Brain microvascular endothelial cell (primary cell): ENCODE measurements around the gene DET1.

Experiments
- DNase-seq: peaks from one replicate; pipeline ENCODE4 v3.0.0-alpha.2; 2020
- H3K27ac ChIP-seq: fragments of 250-450 bp; sonication (Bioruptor Pico); 2 replicates; pipeline ENCODE4 v1.5.1; 2020; ENCODE audit warnings: mild to moderate bottlenecking, moderate library complexity
- H3K27me3 ChIP-seq: fragments of 250-450 bp; sonication (Bioruptor Pico); replicated peaks from 2 replicates; pipeline ENCODE4 v1.5.1; 2020; ENCODE audit warnings: mild to moderate bottlenecking
- H3K36me3 ChIP-seq: fragments of 250-450 bp; sonication (Bioruptor Pico); replicated peaks from 2 replicates; pipeline ENCODE4 v1.5.1; 2020; ENCODE audit warnings: mild to moderate bottlenecking
- H3K4me3 ChIP-seq: 2 replicates; pipeline ENCODE4 v1.5.1; 2011; ENCODE audit warnings: low read depth, mild to moderate bottlenecking, control low read depth, low read length, moderate library complexity
- in situ Hi-C: cut with HindIII; loops from 2 replicates; pipeline ENCODE4 v1.10.0; 2017; ENCODE audit warnings: low sequenced_read_pairs, low pct_ligation_motif_present
- TF ChIP-seq, protein P1 (sequence below): IDR thresholded peaks from 2 replicates; pipeline ENCODE4 v1.5.1; 2011; ENCODE audit warnings: low read depth, mild to moderate bottlenecking, moderate library complexity, low read length, control low read depth, inconsistent platforms; ENCODE audit errors: missing control alignments

The DET1 gene

DNA sequence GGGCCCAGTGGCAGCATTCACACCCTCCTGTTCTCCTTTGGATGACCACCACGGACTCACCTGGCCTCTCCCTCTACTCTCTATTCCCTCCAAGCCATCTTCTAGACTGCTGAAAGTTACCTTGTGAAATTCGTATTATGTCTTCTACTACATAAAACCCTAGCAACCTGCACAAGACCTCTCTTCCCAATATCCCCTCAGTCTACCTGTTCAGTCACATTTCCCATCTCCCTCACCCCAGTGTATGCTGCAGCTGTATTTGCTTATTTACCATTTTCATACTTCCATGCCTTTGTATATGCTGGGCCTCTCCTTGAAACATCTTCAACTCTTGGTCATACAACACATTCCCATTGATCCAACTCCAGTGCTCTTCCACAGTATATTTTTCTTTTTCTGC is 35.3 kb downstream of the DET1 start:
- Histone ChIP-seq H3K27me3 (no peaks in the 10 kb centered on the region), H3K4me3 (no peak overlapping the region), H3K36me3 (no peaks in the 10 kb centered on the region), H3K27ac (no peak overlapping the region)
- DNase-seq = no peak
- TF ChIP-seq, protein P1, sequence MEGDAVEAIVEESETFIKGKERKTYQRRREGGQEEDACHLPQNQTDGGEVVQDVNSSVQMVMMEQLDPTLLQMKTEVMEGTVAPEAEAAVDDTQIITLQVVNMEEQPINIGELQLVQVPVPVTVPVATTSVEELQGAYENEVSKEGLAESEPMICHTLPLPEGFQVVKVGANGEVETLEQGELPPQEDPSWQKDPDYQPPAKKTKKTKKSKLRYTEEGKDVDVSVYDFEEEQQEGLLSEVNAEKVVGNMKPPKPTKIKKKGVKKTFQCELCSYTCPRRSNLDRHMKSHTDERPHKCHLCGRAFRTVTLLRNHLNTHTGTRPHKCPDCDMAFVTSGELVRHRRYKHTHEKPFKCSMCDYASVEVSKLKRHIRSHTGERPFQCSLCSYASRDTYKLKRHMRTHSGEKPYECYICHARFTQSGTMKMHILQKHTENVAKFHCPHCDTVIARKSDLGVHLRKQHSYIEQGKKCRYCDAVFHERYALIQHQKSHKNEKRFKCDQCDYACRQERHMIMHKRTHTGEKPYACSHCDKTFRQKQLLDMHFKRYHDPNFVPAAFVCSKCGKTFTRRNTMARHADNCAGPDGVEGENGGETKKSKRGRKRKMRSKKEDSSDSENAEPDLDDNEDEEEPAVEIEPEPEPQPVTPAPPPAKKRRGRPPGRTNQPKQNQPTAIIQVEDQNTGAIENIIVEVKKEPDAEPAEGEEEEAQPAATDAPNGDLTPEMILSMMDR = no peak
- in situ Hi-C loops = no loop called here

DNA sequence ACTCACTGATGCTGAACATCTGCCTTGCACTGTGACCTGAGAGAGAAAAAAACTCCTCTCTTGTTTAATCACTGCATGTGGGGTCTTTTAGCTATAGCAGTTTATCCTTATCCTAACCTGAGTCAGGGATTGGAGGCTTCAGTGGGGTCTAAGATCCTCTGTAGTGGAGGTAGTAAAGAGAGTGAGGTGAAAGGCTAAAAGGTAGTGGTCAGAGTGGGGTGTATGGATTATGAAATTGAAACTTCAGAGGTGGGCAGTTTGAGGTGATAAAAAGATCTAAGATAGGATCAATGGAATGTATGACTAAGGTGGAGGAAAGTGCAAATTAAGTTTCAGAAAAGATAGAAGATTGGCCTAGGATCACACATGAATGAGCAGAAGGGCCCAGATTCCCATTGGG is 36.5 kb downstream of the DET1 start:
- TF ChIP-seq, protein P1 = no peak
- DNase-seq = no peak
- in situ Hi-C loops = no loop called here
- Histone ChIP-seq H3K27ac (no peak overlapping the region), H3K27me3 (no peaks in the 10 kb centered on the region), H3K4me3 (no peak overlapping the region), H3K36me3 (no peaks in the 10 kb centered on the region)

DNA sequence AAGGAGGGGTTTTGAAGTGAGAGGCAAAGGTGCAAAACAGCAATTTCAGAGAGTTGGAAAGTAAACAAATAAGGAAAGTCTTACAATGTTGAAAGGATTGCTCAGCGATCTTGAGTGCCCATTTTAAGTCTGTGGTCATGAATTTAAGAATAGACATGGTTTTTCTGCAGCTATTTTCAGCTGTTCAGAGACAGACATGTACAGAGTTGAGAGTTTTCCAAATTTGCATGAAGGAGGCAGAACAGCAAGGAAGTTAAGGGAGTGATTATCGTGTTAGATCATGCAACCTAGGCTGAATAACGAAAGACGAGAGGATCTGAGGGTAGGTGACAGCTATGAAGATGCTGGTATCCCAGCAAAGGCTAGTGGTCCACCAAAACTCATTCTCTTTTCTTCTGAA is 37.2 kb downstream of the DET1 start:
- no peak for DNase-seq
- TF ChIP-seq, protein P1 = no peak
- Histone ChIP-seq H3K27ac (no peak overlapping the region), H3K36me3 (no peaks in the 10 kb centered on the region), H3K27me3 (no peaks in the 10 kb centered on the region), H3K4me3 (no peak overlapping the region)
- in situ Hi-C loops = no loop called here

DNA sequence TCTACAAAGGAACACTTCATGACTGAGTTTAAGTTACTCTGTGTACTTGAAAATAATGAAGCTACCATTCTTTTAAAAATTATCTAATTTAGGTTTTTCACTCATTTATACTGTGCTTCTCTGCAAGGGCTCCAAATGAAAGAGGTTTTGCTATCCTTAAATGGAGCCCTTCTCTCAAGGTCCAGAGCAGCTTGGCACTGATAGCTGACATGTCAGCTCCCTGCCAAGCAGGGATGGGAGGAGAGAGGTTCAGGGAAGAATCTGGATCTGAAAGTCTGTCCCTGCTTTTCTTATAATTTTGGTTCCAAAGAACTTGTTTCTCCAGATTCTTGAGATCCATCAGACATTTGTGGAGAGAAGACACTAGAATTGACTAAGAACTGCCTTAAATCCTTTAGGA is 39.9 kb downstream of the DET1 start:
- no peak for DNase-seq
- TF ChIP-seq, protein P1 = no peak
- H3K36me3 ChIP-seq = no peaks in the 10 kb centered on the region
- in situ Hi-C loops = no loop called here
- H3K4me3 ChIP-seq = no peak overlapping the region
- no peak overlapping the region for H3K27ac ChIP-seq
- H3K27me3 ChIP-seq = no peaks in the 10 kb centered on the region

DNA sequence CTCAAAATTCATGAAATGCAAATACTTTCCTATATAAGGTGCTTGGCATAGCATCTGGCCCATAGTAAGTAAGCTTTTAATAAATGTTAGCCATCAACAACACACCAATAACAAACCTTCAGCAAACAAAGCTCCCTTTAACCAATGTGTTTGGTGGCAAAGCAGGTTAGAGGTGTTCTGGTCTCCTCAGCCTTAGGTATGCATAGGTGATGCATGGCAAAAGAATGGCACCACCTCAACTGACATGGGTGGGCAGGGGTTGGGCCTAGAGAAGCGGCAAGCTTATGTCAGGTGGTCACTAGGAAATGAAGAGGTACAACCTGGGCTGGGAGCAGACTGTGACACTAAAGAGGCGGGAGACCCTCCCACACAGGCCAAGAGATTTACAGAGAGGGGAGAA is 40.8 kb downstream of the DET1 start:
- H3K27ac ChIP-seq = no peak overlapping the region
- H3K4me3 ChIP-seq = no peak overlapping the region
- no peaks in the 10 kb centered on the region for H3K27me3 ChIP-seq
- no peak for DNase-seq
- in situ Hi-C loops = no loop called here
- H3K36me3 ChIP-seq = no peaks in the 10 kb centered on the region
- TF ChIP-seq, protein P1 = no peak

DNA sequence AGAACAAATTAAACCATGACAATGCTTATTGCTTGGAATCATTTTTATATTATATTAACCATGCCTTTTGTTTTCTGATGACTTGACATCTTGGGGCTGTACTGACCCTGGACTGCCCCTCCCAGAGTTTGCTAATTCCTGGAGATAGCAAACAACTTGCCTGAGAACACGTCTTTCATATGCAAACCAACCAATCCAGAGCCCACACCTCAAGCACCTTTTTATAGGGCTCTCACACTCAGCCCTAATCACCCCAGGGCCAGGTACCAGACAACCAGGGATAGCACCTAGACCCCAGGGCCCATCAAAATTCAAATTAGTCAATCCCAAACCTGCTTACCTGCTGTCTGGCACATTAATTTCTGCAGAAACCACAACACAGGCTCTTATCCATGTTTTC is 42.0 kb downstream of the DET1 start:
- Histone ChIP-seq H3K4me3 (no peak overlapping the region), H3K36me3 (no peaks in the 10 kb centered on the region), H3K27me3 (no peaks in the 10 kb centered on the region), H3K27ac (no peak overlapping the region)
- in situ Hi-C loops = no loop called here
- TF ChIP-seq, protein P1 = no peak
- DNase-seq = no peak
